ENCODE results near the gene TSR3. TPM values are rescaled to one million over a fixed set of nuclear protein-coding genes. Genes with fewer than 3 reads are reported as not detected.

The TSR3 gene
- total RNA-seq, 1 donor = 42.7 TPM

DNA sequence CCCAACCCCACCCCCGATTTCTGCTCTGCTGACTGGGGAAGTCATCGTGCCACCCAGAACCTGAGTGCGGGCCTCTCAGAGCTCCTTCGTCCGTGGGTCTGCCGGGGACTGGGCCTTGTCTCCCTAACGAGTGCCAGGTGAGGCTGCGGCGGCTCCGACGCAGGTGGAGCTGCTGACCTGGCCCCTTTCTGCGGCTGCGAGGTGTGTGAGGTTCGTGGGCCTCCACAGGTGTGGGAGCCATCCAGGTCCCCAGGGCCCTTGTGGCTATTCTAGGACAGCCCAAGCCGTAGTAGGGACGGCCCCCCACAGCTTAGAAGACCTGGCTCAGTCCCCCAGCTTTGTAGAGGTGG lies 39.2 kb downstream of the TSR3 start:
- no peak for DNase-seq (ENCODE audit: low read depth)
- H3K4me3 ChIP-seq (ENCODE audit: low read depth, low read length) = no peak overlapping the region
- TF ChIP-seq, protein P1, sequence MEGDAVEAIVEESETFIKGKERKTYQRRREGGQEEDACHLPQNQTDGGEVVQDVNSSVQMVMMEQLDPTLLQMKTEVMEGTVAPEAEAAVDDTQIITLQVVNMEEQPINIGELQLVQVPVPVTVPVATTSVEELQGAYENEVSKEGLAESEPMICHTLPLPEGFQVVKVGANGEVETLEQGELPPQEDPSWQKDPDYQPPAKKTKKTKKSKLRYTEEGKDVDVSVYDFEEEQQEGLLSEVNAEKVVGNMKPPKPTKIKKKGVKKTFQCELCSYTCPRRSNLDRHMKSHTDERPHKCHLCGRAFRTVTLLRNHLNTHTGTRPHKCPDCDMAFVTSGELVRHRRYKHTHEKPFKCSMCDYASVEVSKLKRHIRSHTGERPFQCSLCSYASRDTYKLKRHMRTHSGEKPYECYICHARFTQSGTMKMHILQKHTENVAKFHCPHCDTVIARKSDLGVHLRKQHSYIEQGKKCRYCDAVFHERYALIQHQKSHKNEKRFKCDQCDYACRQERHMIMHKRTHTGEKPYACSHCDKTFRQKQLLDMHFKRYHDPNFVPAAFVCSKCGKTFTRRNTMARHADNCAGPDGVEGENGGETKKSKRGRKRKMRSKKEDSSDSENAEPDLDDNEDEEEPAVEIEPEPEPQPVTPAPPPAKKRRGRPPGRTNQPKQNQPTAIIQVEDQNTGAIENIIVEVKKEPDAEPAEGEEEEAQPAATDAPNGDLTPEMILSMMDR (IDR thresholded peaks at IDR 0.05; ENCODE audit: insufficient read depth, low read depth, low read length) = no peak

DNA sequence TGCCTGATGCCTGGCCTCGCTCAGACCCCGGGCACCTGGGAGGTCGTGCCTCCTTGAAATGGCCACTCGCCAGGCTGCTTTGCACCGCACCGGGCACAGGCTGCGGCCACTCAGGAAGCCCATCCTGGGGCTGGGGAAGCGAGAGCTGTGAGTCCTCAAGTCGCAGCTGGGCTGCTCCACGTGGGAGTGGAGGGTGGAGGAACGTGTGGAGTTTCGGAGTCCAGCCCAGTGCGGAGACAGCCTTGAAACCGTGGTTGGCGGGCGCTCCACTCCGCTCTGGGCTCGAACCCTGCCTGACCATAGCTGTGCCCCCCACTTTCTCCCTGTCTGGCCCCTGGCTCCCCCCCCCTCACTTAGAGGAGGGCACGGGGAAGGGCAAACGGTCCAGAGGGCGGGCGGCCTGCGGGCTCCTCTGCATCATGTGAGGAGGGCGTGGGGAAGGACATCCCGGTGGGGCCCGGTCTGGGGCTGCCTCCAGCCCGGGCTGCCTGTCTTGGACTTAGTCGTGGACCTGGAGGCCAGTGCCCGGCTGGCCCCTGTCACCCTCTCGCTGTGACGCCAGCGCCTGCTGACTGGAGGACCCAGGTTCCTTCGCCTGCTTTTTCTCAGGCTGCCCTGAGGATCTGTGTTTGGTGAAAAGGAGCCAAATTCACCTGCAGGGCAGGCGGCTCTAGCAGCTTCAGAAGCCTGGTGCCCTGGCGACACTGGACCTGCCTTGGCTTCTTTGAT lies 39.8 kb downstream of the TSR3 start:
- peak; percentile 46 for DNase-seq (ENCODE audit: low read depth)
- TF ChIP-seq, protein P1 (IDR thresholded peaks at IDR 0.05; ENCODE audit: insufficient read depth, low read depth, low read length) = no peak

DNA sequence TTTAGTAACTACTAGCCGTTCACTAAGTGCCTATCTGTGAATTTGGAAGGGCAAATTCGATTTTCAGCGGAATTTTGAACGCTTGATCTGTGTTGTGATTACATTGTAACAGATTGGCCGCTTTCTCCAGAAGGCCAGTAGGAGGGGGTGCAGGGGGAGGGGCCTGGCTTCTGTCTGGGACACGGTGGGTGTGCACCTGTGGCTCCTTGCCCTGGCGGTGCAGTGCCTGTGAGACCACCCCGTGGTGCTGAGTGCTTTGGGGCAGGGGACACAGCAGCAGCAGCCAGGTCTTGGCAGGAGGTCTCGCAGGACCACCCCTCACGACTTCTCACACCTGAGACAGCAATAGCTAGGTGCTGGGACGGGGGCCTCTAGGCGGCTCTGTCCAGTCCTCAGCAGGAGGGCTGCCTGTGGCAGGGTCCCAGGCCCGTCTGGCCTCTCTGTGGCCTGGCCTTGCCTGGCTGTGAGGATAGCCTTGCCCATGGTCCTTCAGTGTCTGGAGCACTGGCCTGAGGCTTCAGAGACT lies 40.4 kb downstream of the TSR3 start:
- peak overlapping the region; percentile 68 for H3K4me3 ChIP-seq (ENCODE audit: low read depth, low read length)
- TF ChIP-seq, protein P1 (IDR thresholded peaks at IDR 0.05; ENCODE audit: insufficient read depth, low read depth, low read length) = no peak
- DNase-seq (ENCODE audit: low read depth) = no peak

More for the DNA sequence above, 39.8 kb downstream of the TSR3 start:
- H3K4me3 ChIP-seq (ENCODE audit: low read depth, low read length) = peak overlapping the region; percentile 68

DNA sequence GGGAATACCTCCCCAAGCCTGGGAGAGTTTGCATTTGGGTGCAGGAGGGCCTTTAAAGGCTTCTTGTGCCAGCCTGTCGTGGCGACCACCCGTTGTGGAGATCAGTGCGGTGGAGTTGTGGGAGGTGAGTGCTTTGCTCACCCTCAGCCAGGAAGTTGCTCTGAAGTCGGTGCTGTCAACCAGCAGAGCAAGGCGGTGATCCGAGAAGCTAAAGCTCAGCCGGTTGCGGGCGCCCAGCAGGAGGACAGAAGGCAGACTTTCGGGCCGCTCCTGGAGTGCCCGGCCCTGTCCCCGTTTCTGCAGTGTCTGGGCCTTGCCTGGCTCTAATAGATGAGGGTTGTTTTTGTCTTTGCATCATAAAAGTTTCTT lies 40.9 kb downstream of the TSR3 start:
- H3K4me3 ChIP-seq (ENCODE audit: low read depth, low read length) = peak overlapping the region; percentile 68
- DNase-seq (ENCODE audit: low read depth) = no peak
- TF ChIP-seq, protein P1 (IDR thresholded peaks at IDR 0.05; ENCODE audit: insufficient read depth, low read depth, low read length) = no peak

DNA sequence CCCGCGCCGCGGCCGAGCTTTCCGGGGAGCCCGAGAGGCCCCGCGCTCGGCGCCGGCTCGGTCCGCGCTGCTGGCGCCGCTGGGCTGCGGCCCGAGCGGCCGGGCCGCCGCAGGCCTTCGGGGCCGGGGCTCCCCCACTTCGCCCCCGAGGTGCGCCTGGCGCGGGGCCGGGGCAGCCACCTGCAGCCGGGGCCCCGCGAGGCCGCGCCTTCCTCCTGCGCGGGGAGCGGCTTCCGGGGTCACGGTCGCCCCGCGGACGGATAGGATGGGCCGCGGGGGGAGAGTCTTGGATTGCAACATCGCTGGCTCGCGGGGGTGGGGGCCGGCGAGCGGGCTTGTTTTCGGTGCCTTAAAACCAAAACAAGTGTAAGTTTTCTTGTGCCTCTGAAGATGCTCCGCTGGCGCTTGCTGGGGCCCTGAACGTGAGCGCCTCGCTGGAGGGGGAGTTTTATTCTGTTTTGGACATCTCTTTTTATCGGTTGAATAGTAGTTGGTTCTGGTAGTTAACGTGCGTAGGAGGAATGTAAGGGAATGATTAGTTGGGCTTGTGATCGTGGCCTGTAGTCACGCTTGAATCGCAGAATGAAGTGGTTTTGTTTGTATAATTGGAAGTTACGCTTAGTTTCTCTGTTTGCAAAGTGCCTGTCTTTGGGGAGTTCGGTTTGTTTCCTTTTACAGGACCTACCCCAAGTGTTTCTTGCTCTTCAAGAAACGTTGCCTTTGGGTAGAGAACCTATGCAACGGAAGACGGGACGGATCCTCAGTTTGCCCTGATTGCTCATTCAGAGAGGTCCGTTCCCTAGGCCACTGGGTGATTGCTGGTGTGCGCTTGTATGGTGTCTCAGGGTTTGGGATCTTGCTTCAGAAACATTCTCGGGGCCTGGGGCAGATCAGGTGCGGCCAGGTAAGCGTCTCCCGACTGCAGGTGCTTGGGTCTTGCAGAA lies 41.5 kb downstream of the TSR3 start:
- DNase-seq (ENCODE audit: low read depth) = peak; percentile 73
- TF ChIP-seq, protein P1 (IDR thresholded peaks at IDR 0.05; ENCODE audit: insufficient read depth, low read depth, low read length) = no peak
- peak overlapping the region; percentile 68 for H3K4me3 ChIP-seq (ENCODE audit: low read depth, low read length)

DNA sequence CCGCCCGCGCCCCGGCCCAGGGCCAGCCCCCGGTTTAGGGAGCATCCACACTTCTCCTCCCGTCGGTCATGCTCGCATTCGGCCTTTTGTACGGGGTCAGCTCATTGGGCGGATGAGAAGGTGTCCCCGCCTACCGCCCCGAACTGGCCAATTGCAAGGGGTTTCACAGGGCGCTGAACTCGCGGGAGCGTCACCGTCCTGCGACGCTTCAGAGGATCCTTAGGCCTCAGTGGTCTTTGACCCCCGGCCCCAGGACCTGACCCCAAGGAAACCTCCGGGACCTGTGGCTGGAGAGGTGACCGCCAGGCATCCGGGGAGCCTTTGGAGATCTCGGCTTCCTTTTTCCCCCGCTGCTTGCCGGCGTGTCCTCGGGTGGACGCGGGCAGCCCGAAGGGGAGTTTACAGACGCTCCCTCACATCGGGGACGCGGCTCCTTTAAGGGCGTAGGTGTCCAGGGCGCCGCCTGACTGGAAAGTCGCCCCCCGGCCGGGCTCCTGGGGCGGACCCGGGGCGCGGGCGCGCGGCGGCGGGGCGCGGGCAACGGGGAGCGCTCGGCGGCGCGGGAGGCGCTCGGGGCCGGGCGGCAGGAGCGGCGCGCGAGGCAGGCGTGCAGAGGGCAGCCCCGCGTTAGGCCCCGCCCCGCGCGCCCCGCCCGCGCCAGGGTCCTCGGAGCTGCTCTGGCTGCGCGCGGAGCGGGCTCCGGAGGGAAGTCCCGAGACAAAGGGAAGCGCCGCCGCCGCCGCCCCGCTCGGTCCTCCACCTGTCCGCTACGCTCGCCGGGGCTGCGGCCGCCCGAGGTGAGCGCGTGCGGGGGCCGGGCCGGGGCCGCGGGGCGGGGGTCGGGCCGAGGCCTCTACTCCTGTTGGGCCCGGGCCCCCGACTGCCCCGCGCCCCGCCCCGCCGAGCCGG lies 42.4 kb downstream of the TSR3 start, which contains the start of gene UBE2I:
UBE2I (plus strand) TSS at position 660 of the 909 bp plus-strand sequence. CDS start 4,395 bp downstream, outside the sequence.
- peak; percentile 99 for DNase-seq (ENCODE audit: low read depth)
- TF ChIP-seq, protein P1 (IDR thresholded peaks at IDR 0.05; ENCODE audit: insufficient read depth, low read depth, low read length) = no peak
- peak within 1 kb of the TSS; percentile 68 for H3K4me3 ChIP-seq (ENCODE audit: low read depth, low read length)

Measured in fibroblast of villous mesenchyme (primary cell).